Esophagus squamous epithelium (tissue), 5 donors: Measurements from ENCODE around the gene RUNX3. TPM values are rescaled to one million over a fixed set of nuclear protein-coding genes. Genes with fewer than 3 reads are reported as not detected.

ENCODE experiments used
- DNase-seq: peaks from one replicate; lab custom pipeline; 2025; lab: John Stamatoyannopoulos, UW
- H3K27ac ChIP-seq, 4 donors: fragments of 200-600 bp; sonication (generic); one replicate each; pipeline ENCODE4 v1.5.1; 2016 to 2019; ENCODE audit warnings: mild to moderate bottlenecking in 1 of 4
- H3K27me3 ChIP-seq, 4 donors: fragments of 200-600 bp; sonication (generic); 1 replicate in 3 of 4; 2 replicates in 1 of 4; pipeline versions ENCODE4 v1.5.1 to v1.6.0; 2017 to 2021; ENCODE audit warnings: antibody characterized with exemption in 1 of 4
- H3K36me3 ChIP-seq, 3 donors: fragments of 200-600 bp; sonication (generic); one replicate each; pipeline ENCODE4 v1.5.1; 2016 to 2019
- H3K4me1 ChIP-seq, 3 donors: fragments of 200-600 bp; sonication (generic); one replicate each; pipeline ENCODE4 v1.5.1; 2017 to 2019
- H3K4me3 ChIP-seq, 4 donors: fragments of 200-600 bp; sonication (generic); 1 replicate in 3 of 4; 2 replicates in 1 of 4; pipeline ENCODE4 v1.5.1; 2016 to 2019; ENCODE audit warnings: mild to moderate bottlenecking in 2 of 4, moderate library complexity in 1 of 4
- H3K9me3 ChIP-seq, 3 donors: fragments of 200-600 bp; sonication (generic); one replicate each; pipeline ENCODE4 v1.5.1; 2016 to 2019
- POLR2A ChIP-seq, 4 donors: fragments of 450-650 bp; IDR thresholded peaks; one replicate each; pipeline ENCODE4 v1.6.1; 2017; ENCODE audit warnings: antibody characterized with exemption in 4 of 4, mild to moderate bottlenecking in 4 of 4, moderate library complexity in 3 of 4
- WGBS, 2 donors: methylation state at CpG; one replicate each; pipeline ENCODE4 v1.1.5; 2018; 5-methylcytosine and 5-hydroxymethylcytosine counted together
- intact Hi-C: fragments of 100-400 bp; cut with DNase I; formaldehyde crosslinking; loops from one replicate; pipeline ENCODE4 v1.15.0; 2022
- total RNA-seq, 4 donors: library from RNA; depleted of rRNA; stranded (reverse); fragments of >200 nt; gene quantifications; one replicate each; pipeline ENCODE4 v1.1.0, GENCODE V29; 2016
- TF ChIP-seq, protein P1 (sequence below), 6 experiments: fragments of 450-650 bp in 4 of 6; fragments of 200-600 bp in 2 of 6; sonication (generic) in 2 of 6; IDR thresholded peaks; one replicate each; pipeline ENCODE4 v1.5.1; 2016 to 2019; ENCODE audit warnings: antibody characterized with exemption in 6 of 6, mild to moderate bottlenecking in 4 of 6, moderate library complexity in 4 of 6
- donor health status: DM: yes; HTN: yes; CAD: no.

Gene RUNX3
- total RNA-seq, 4 donors from 2014 or later, result 1.9 to 5.7 (median 3.1) TPM

DNA sequence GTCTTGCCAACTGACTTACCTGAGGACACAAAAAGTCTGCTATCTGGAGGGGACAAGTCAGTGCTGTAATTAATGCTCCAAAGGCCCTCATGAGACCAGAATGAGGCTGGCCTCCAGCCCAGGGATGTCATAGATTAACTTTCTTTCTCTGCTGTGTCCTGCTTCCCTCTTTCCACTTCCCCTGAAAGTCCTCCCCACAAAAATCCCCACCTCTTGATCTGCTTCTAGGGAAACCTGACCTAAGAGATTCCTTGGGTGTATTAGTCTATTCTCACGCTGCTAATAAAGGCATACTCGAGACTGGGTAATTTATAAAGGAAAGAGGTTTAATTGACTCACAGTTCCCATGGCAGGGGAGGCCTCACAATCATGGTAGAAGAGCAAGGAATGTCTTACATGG, 39.2 kb downstream of the RUNX3 start:
- Histone ChIP-seq H3K9me3 (peaks cover 0 to 10% (median 7%) of the 10 kb centered on the region in 3 donors), H3K4me3 (no peak overlapping the region), H3K36me3 (no peaks in the 10 kb centered on the region), H3K27me3 (peaks cover 0 to 18% (median 0%) of the 10 kb centered on the region in 4 donors), H3K27ac (no peak overlapping the region), H3K4me1 (no peaks in the 10 kb centered on the region)
- 88 to 94% methylated on average over 2 of the region's 2 CpGs for WGBS, 2 donors
- TF ChIP-seq POLR2A (IDR thresholded peaks at IDR 0.05), result no peak
- TF ChIP-seq, protein P1, sequence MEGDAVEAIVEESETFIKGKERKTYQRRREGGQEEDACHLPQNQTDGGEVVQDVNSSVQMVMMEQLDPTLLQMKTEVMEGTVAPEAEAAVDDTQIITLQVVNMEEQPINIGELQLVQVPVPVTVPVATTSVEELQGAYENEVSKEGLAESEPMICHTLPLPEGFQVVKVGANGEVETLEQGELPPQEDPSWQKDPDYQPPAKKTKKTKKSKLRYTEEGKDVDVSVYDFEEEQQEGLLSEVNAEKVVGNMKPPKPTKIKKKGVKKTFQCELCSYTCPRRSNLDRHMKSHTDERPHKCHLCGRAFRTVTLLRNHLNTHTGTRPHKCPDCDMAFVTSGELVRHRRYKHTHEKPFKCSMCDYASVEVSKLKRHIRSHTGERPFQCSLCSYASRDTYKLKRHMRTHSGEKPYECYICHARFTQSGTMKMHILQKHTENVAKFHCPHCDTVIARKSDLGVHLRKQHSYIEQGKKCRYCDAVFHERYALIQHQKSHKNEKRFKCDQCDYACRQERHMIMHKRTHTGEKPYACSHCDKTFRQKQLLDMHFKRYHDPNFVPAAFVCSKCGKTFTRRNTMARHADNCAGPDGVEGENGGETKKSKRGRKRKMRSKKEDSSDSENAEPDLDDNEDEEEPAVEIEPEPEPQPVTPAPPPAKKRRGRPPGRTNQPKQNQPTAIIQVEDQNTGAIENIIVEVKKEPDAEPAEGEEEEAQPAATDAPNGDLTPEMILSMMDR (IDR thresholded peaks at IDR 0.05), result no peak
- intact Hi-C loops, result no loop called here
- no peak for DNase-seq

DNA sequence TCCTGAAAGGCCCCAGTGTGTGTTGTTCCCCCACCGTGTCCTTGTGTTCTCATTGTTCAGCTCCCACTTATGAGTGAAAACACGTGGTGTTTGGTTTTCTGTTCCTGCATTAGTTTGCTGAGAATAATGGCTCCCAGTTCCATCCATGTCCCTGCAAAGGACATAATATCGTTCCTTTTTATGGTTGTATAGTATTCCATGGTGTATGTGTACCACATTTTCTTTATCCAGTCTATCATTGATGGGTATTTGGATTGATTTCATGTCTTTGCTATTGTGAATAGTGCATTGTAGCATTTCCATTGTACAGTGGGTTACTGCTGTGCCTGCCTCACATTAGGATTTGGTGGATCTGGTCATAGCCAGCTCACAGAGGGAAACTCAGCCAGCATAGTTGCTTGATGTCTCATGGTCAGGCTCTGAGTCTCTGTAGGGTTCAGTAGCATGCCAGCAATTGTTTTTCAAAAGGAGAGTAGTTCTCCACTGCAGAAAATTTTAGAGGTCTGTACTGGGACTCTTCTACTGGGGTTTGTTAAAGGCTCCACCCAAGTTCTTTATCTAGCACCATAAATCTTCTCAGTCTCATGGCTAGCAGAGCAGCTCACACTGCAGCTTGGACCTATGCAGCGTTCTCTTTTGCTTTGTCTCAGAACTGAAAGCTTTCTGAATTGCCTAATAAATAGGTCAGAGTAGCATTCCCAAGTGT, 41.0 kb downstream of the RUNX3 start:
- Histone ChIP-seq H3K36me3 (no peaks in the 10 kb centered on the region), H3K4me1 (no peaks in the 10 kb centered on the region), H3K27me3 (peaks cover 0 to 18% (median 0%) of the 10 kb centered on the region in 4 donors), H3K4me3 (no peak overlapping the region), H3K9me3 (peaks cover 0 to 10% (median 7%) of the 10 kb centered on the region in 3 donors), H3K27ac (no peak overlapping the region)
- DNase-seq, result no peak
- intact Hi-C loops, result no loop called here
- 70 to 82% methylated on average over 4 of the region's 4 CpGs for WGBS, 2 donors
- TF ChIP-seq POLR2A (IDR thresholded peaks at IDR 0.05), result no peak
- TF ChIP-seq, protein P1 (IDR thresholded peaks at IDR 0.05), result no peak

DNA sequence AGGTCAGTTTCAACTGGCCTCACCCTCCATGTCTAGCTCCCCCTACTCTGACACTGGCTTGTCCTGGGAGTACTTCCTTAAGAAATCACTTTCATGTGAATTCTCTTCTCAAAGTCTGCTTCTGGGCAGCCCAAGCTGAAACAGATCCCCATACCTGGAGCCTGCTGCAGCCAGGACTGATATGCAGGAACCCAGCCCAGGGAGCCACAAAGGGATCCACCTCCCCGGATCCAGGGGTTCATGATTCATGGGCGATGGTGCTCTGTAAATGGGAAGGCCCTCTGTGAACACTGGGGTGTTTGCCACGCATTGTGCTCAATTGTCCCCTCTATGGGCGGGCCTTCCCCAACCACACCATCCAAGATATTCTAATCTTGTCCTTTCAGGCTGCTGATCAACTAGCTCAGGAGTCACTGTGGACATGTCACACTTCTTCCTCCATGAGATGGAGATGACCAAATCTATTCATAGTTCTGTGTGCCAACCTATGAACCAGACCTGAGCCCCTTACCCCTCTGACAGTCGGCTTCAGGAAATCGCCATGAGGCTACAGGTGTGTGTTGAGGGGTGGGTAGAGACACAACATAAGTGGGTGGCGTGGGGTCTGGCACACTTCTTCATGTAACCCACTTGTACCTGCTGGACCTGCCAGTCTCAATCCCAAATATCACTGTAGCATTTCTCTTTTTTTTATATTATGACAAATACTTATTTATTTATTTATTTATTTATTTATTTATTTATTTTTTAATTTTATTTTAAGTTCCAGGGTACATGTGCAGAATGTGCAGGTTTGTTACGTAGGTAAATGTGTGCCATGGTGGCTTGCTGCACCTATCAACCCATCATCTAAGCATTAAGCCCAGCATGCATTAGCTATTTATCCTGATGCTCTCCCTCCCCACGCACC, 41.8 kb downstream of the RUNX3 start:
- H3K9me3 ChIP-seq, result peaks cover 0 to 10% (median 7%) of the 10 kb centered on the region in 3 donors
- no peak for TF ChIP-seq POLR2A (IDR thresholded peaks at IDR 0.05)
- TF ChIP-seq, protein P1 (IDR thresholded peaks at IDR 0.05), result no peak
- peaks cover 0 to 20% (median 0%) of the 10 kb centered on the region in 4 donors for H3K27me3 ChIP-seq
- intact Hi-C loops, result no loop called here
- H3K4me1 ChIP-seq, result no peaks in the 10 kb centered on the region
- no peak for DNase-seq
- 88 to 89% methylated on average over 9 of the region's 9 CpGs for WGBS, 2 donors
- H3K27ac ChIP-seq, result no peak overlapping the region
- no peaks in the 10 kb centered on the region for H3K36me3 ChIP-seq
- no peak overlapping the region for H3K4me3 ChIP-seq

DNA sequence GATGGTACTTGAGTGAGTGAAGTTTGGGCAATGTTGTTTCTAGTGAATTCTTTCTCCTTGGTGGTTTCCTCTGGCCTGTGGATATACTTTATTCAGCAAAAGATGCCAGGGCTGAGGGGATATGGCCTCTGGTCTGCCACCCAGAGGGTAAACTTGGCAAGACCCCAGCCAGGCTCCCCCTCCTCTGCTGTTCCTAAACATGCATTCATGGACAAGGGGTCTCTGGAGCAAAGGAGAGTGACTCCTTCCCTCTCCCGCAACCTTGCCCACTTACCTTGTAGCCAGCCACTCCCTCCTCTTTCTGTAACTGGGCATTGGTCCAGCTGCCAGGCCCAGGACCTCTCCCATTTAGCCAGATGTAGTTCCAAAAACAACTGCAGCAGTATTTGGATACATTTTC, 43.8 kb downstream of the RUNX3 start:
- Histone ChIP-seq H3K9me3 (no peaks in the 10 kb centered on the region), H3K27me3 (peaks cover 0 to 21% (median 0%) of the 10 kb centered on the region in 4 donors), H3K36me3 (no peaks in the 10 kb centered on the region), H3K4me1 (no peaks in the 10 kb centered on the region), H3K4me3 (no peak overlapping the region), H3K27ac (no peak overlapping the region)
- intact Hi-C loops, result no loop called here
- DNase-seq, result no peak
- no peak for TF ChIP-seq POLR2A (IDR thresholded peaks at IDR 0.05)
- TF ChIP-seq, protein P1 (IDR thresholded peaks at IDR 0.05), result no peak
- 89 to 100% methylated on average over 1 of the region's 1 CpG for WGBS, 2 donors

DNA sequence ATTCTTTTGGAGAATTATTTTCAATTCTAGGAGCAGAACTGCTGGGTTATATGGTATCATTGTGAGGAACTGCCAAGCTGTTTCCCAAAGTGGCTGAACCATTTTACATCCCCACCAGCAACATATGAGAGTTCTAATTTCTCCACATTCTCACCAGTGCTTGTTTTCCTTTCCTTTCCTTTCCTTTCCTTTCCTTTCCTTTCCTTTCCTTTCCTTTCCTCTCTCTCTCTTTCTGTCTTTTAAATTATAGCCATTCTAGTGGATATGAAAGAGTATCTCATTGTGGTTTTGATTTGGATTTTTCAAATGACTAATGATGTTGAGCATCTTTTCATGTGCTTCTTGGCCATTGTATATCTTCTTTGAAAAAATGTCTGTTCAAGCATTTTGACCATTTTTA, 45.3 kb downstream of the RUNX3 start:
- Histone ChIP-seq H3K27ac (no peak overlapping the region), H3K9me3 (no peaks in the 10 kb centered on the region), H3K4me1 (no peaks in the 10 kb centered on the region), H3K4me3 (no peak overlapping the region), H3K36me3 (no peaks in the 10 kb centered on the region), H3K27me3 (peaks cover 0 to 23% (median 0%) of the 10 kb centered on the region in 4 donors)
- TF ChIP-seq, protein P1 (IDR thresholded peaks at IDR 0.05), result no peak
- TF ChIP-seq POLR2A (IDR thresholded peaks at IDR 0.05), result no peak
- DNase-seq, result no peak
- intact Hi-C loops, result no loop called here
